ENCODE results near the gene KLF2. TPM values are rescaled to one million over a fixed set of nuclear protein-coding genes. Genes with fewer than 3 reads are reported as not detected.
"Not testable (repeated sequence)": the region's sequence is repeated elsewhere in the genome, so short reads cannot be mapped to it uniquely, and the experiment has no call there.

Gene KLF2
- total RNA-seq, 2 experiments from 2014 or later: 253 to 255 TPM

GRCh38 chr19:16343156-16343555 lies 18.5 kb downstream of the KLF2 start:
- Mint-ChIP-seq H3K27me3 (peaks cover 5% of the 10 kb centered on the region), H3K9me3 (no peaks in the 10 kb centered on the region), H3K4me3 (no peak overlapping the region), H3K4me1 (peaks cover 55% of the 10 kb centered on the region), H3K36me3 (ENCODE audit: low read depth) (peaks cover 7% of the 10 kb centered on the region), H3K27ac (peak overlapping the region; percentile 93)
- POLR2A ChIA-PET: interaction anchor here (0.6 to 1.5 kb wide), 3 partner anchors 15 to 199 kb away, joined by 3 to 20 read pairs (median 4); no protein-coding TSS in a partner anchor
- CTCF ChIA-PET: interaction anchor here (1.7 to 1.9 kb wide), 2 partner anchors 29 to 34 kb away, joined by 4 to 12 read pairs; no protein-coding TSS in a partner anchor
- no peak for DNase-seq

- CTCF ChIA-PET: no interaction called here
- POLR2A ChIA-PET: interaction anchor here (0.7 kb wide), 1 partner anchor 26 kb away, joined by 4 read pairs; no protein-coding TSS in a partner anchor
- peaks cover 42% of the 10 kb centered on the region for H3K4me1 Mint-ChIP-seq
These were observed 20.8 kb downstream of the KLF2 start for GRCh38 chr19:16345457-16345856.

GRCh38 chr19:16347099-16347498 lies 22.5 kb downstream of the KLF2 start:
- CTCF ChIA-PET: interaction anchor here (1.2 kb wide), 1 partner anchor 13 kb away, joined by 5 read pairs; no protein-coding TSS in a partner anchor
- H3K27me3 Mint-ChIP-seq, POLR2A ChIA-PET: not testable (repeated sequence)

More at GRCh38 chr19:16345457-16345856, 20.8 kb downstream of the KLF2 start:
- no peak overlapping the region for H3K4me3 Mint-ChIP-seq
- H3K27me3 Mint-ChIP-seq: peaks cover 8% of the 10 kb centered on the region
- no peaks in the 10 kb centered on the region for H3K9me3 Mint-ChIP-seq
- peak overlapping the region; percentile 1 for H3K27ac Mint-ChIP-seq
- DNase-seq: no peak
- H3K36me3 Mint-ChIP-seq (ENCODE audit: low read depth): peaks cover 1% of the 10 kb centered on the region

GRCh38 chr19:16347706-16348105 lies 23.1 kb downstream of the KLF2 start:
- CTCF ChIA-PET: interaction anchor here (1.2 kb wide), 1 partner anchor 13 kb away, joined by 5 read pairs; no protein-coding TSS in a partner anchor

More at GRCh38 chr19:16347099-16347498, 22.5 kb downstream of the KLF2 start:
- DNase-seq; H3K36me3 Mint-ChIP-seq (ENCODE audit: low read depth); H3K27ac Mint-ChIP-seq; H3K4me3 Mint-ChIP-seq; H3K9me3 Mint-ChIP-seq: not testable (repeated sequence)
- H3K4me1 Mint-ChIP-seq: peaks cover 38% of the 10 kb centered on the region

GRCh38 chr19:16349551-16350152 lies 25.0 kb downstream of the KLF2 start:
- H3K9me3 Mint-ChIP-seq: no peaks in the 10 kb centered on the region
- POLR2A ChIA-PET: no interaction called here
- peak overlapping the region; percentile 68 for H3K27ac Mint-ChIP-seq

More at GRCh38 chr19:16347706-16348105, 23.1 kb downstream of the KLF2 start:
- POLR2A ChIA-PET: interaction anchor here (0.6 kb wide), 1 partner anchor 13 kb away, joined by 6 read pairs; no protein-coding TSS in a partner anchor
- H3K27ac Mint-ChIP-seq: no peak overlapping the region
- H3K9me3 Mint-ChIP-seq: no peaks in the 10 kb centered on the region
- peaks cover 12% of the 10 kb centered on the region for H3K27me3 Mint-ChIP-seq
- no peak for DNase-seq
- H3K4me3 Mint-ChIP-seq: no peak overlapping the region
- H3K36me3 Mint-ChIP-seq (ENCODE audit: low read depth): peaks cover 7% of the 10 kb centered on the region
- peaks cover 35% of the 10 kb centered on the region for H3K4me1 Mint-ChIP-seq

GRCh38 chr19:16351133-16351809 lies 26.6 kb downstream of the KLF2 start:
- Mint-ChIP-seq H3K36me3 (ENCODE audit: low read depth) (peaks cover 17% of the 10 kb centered on the region), H3K4me3 (peak overlapping the region; percentile 6), H3K27me3 (peaks cover 12% of the 10 kb centered on the region), H3K27ac (peak overlapping the region; percentile 50), H3K9me3 (no peaks in the 10 kb centered on the region), H3K4me1 (peaks cover 46% of the 10 kb centered on the region)
- POLR2A ChIA-PET: no interaction called here
- CTCF ChIA-PET: interaction anchor here (0.6 to 2.6 kb wide), 5 partner anchors 10 to 23 kb away, joined by 3 to 8 read pairs (median 6); no protein-coding TSS in a partner anchor
- no peak for DNase-seq

More at GRCh38 chr19:16349551-16350152, 25.0 kb downstream of the KLF2 start:
- CTCF ChIA-PET: interaction anchor here (0.6 to 2.6 kb wide), 2 partner anchors 11 to 33 kb away, joined by 3 to 6 read pairs; no protein-coding TSS in a partner anchor
- Mint-ChIP-seq H3K4me3 (no peak overlapping the region), H3K4me1 (peaks cover 36% of the 10 kb centered on the region), H3K36me3 (ENCODE audit: low read depth) (peaks cover 17% of the 10 kb centered on the region), H3K27me3 (peaks cover 12% of the 10 kb centered on the region)
- DNase-seq: no peak

GRCh38 chr19:16355293-16356043 lies 30.8 kb downstream of the KLF2 start:
- Mint-ChIP-seq H3K36me3 (ENCODE audit: low read depth) (peaks cover 43% of the 10 kb centered on the region), H3K9me3 (no peaks in the 10 kb centered on the region), H3K4me1 (peaks cover 71% of the 10 kb centered on the region), H3K27me3 (peaks cover 4% of the 10 kb centered on the region), H3K4me3 (no peak overlapping the region), H3K27ac (peak overlapping the region; percentile 64)
- no peak for DNase-seq
- ChIA-PET CTCF (interaction anchor here (0.9 to 1.6 kb wide), 4 partner anchors 16 to 27 kb away, joined by 3 to 6 read pairs (median 4); no protein-coding TSS in a partner anchor), POLR2A (no interaction called here)

- Mint-ChIP-seq H3K4me1 (peaks cover 80% of the 10 kb centered on the region), H3K36me3 (ENCODE audit: low read depth) (peaks cover 56% of the 10 kb centered on the region), H3K27me3 (no peaks in the 10 kb centered on the region), H3K27ac (peak overlapping the region; percentile 86), H3K9me3 (no peaks in the 10 kb centered on the region), H3K4me3 (no peak overlapping the region)
- ChIA-PET CTCF (interaction anchor here (1.1 kb wide), 1 partner anchor 19 kb away, joined by 3 read pairs; no protein-coding TSS in a partner anchor), POLR2A (no interaction called here)
- DNase-seq: no peak
These were observed 33.8 kb downstream of the KLF2 start for GRCh38 chr19:16358456-16358855.

- peaks cover 86% of the 10 kb centered on the region for H3K4me1 Mint-ChIP-seq
- H3K27me3 Mint-ChIP-seq: no peaks in the 10 kb centered on the region
- H3K9me3 Mint-ChIP-seq: no peaks in the 10 kb centered on the region
- peaks cover 61% of the 10 kb centered on the region for H3K36me3 Mint-ChIP-seq (ENCODE audit: low read depth)
- peak overlapping the region; percentile 86 for H3K27ac Mint-ChIP-seq
- H3K4me3 Mint-ChIP-seq: no peak overlapping the region
- DNase-seq: no peak
- ChIA-PET CTCF (interaction anchor here (1.1 kb wide), 1 partner anchor 20 kb away, joined by 3 read pairs; no protein-coding TSS in a partner anchor), POLR2A (no interaction called here)
These were observed 34.4 kb downstream of the KLF2 start for GRCh38 chr19:16359074-16359473.

- Mint-ChIP-seq H3K36me3 (ENCODE audit: low read depth) (peaks cover 55% of the 10 kb centered on the region), H3K9me3 (no peaks in the 10 kb centered on the region), H3K27me3 (no peaks in the 10 kb centered on the region), H3K4me3 (peak overlapping the region; percentile 30), H3K27ac (peak overlapping the region; percentile 86), H3K4me1 (peaks cover 88% of the 10 kb centered on the region)
- no peak for DNase-seq
- ChIA-PET POLR2A (interaction anchor here (0.5 to 1.6 kb wide), 3 partner anchors 12 to 31 kb away, joined by 3 to 5 read pairs (median 5); no protein-coding TSS in a partner anchor), CTCF (interaction anchor here (0.6 to 2.1 kb wide), 4 partner anchors 12 to 31 kb away, joined by 3 to 8 read pairs (median 4); no protein-coding TSS in a partner anchor)
These were observed 35.3 kb downstream of the KLF2 start for GRCh38 chr19:16359964-16360363.

GRCh38 chr19:16360738-16361137 lies 36.1 kb downstream of the KLF2 start:
- no peaks in the 10 kb centered on the region for H3K27me3 Mint-ChIP-seq
- peaks cover 55% of the 10 kb centered on the region for H3K36me3 Mint-ChIP-seq (ENCODE audit: low read depth)
- CTCF ChIA-PET: interaction anchor here (0.6 to 2.1 kb wide), 8 partner anchors 10 to 559 kb away, joined by 3 to 8 read pairs (median 4); no protein-coding TSS in a partner anchor
- peaks cover 89% of the 10 kb centered on the region for H3K4me1 Mint-ChIP-seq
- DNase-seq: no peak
- peak overlapping the region; percentile 86 for H3K27ac Mint-ChIP-seq
- POLR2A ChIA-PET: interaction anchor here (0.6 to 1.6 kb wide), 7 partner anchors 12 to 102 kb away, joined by 3 to 8 read pairs (median 5); no protein-coding TSS in a partner anchor
- peak overlapping the region; percentile 17 for H3K4me3 Mint-ChIP-seq
- H3K9me3 Mint-ChIP-seq: no peaks in the 10 kb centered on the region

GRCh38 chr19:16361254-16361653 lies 36.6 kb downstream of the KLF2 start:
- ChIA-PET CTCF (interaction anchor here (1.3 to 2.1 kb wide), 6 partner anchors 10 to 32 kb away, joined by 3 to 8 read pairs (median 6); no protein-coding TSS in a partner anchor), POLR2A (interaction anchor here (0.6 to 1.6 kb wide), 6 partner anchors 11 to 102 kb away, joined by 3 to 8 read pairs (median 4); no protein-coding TSS in a partner anchor)
- no peaks in the 10 kb centered on the region for H3K9me3 Mint-ChIP-seq
- peaks cover 55% of the 10 kb centered on the region for H3K36me3 Mint-ChIP-seq (ENCODE audit: low read depth)
- H3K27me3 Mint-ChIP-seq: no peaks in the 10 kb centered on the region
- peak overlapping the region; percentile 86 for H3K27ac Mint-ChIP-seq
- DNase-seq: no peak
- H3K4me3 Mint-ChIP-seq: peak overlapping the region; percentile 26
- H3K4me1 Mint-ChIP-seq: peaks cover 91% of the 10 kb centered on the region

Data from activated CD4-positive, alpha-beta T cell treated with anti-CD3 and anti-CD28 coated beads, Interleukin-2, amount 10 ng/mL, durations not matched to agents 7 days and 5 days (primary cell).